Gastroesophageal sphincter (tissue), 4 donors: Measurements from ENCODE around the gene ITPK1. TPM values are rescaled to one million over a fixed set of nuclear protein-coding genes. Genes with fewer than 3 reads are reported as not detected.

Experiments used
- ATAC-seq: fragments of 150-250 bp; one replicate; pipeline ENCODE4 v1.9.1; 2016; ENCODE audit warnings: mild to moderate bottlenecking, moderate library complexity
- H3K27ac ChIP-seq, 4 donors: fragments of 200-600 bp; sonication (generic) in 3 of 4; 1 replicate in 3 of 4; 2 replicates in 1 of 4; pipeline ENCODE4 v1.5.1; 2016 to 2019
- H3K27me3 ChIP-seq: fragments of 200-600 bp; sonication (generic); one replicate; pipeline ENCODE4 v1.5.1; 2019
- H3K36me3 ChIP-seq, 2 donors: fragments of 200-600 bp; sonication (generic); one replicate each; pipeline ENCODE4 v1.5.1; 2019; ENCODE audit warnings: control low read depth in 1 of 2
- H3K4me1 ChIP-seq, 3 donors: fragments of 200-600 bp; sonication (generic); 1 replicate in 2 of 3; 2 replicates in 1 of 3; pipeline ENCODE4 v1.5.1; 2016 to 2019; ENCODE audit warnings: control low read depth in 2 of 3
- H3K4me3 ChIP-seq, 2 donors: fragments of 200-600 bp; sonication (generic); one replicate each; pipeline ENCODE4 v1.5.1; 2019; ENCODE audit warnings: mild to moderate bottlenecking in 1 of 2, moderate library complexity in 1 of 2
- H3K9me3 ChIP-seq, 3 donors: fragments of 200-600 bp; sonication (generic); one replicate each; pipeline ENCODE4 v1.5.1; 2017 to 2019; ENCODE audit warnings: control low read depth in 2 of 3
- EP300 ChIP-seq: sonication (generic); formaldehyde crosslinking; IDR thresholded peaks from one replicate; pipeline ENCODE4 v1.6.1; 2017; ENCODE audit warnings: antibody characterized with exemption, mild to moderate bottlenecking
- POLR2A ChIP-seq, 2 donors: fragments of 450-650 bp; IDR thresholded peaks; one replicate each; pipeline ENCODE4 v1.6.1; 2017; ENCODE audit warnings: antibody characterized with exemption in 2 of 2, mild to moderate bottlenecking in 2 of 2, moderate library complexity in 1 of 2
- POLR2AphosphoS5 ChIP-seq: sonication (generic); formaldehyde crosslinking; IDR thresholded peaks from one replicate; pipeline ENCODE4 v1.6.1; 2017; ENCODE audit warnings: antibody characterized with exemption
- WGBS, 2 donors: methylation state at CpG; one replicate each; pipeline ENCODE4 v1.1.5; 2018; ENCODE audit warnings: low coverage in 1 of 2; 5-methylcytosine and 5-hydroxymethylcytosine counted together
- total RNA-seq, 4 donors: library from RNA; depleted of rRNA; stranded (reverse); fragments of >200 nt; gene quantifications; one replicate each; pipeline ENCODE4 v1.1.0, GENCODE V29; 2016
- TF ChIP-seq, protein P1 (sequence below), 4 experiments: fragments of 200-600 bp in 2 of 4; fragments of 450-650 bp in 2 of 4; sonication (generic) in 1 of 4; IDR thresholded peaks; one replicate each; pipeline ENCODE4 v1.5.1; 2017 to 2019; ENCODE audit warnings: antibody characterized with exemption in 4 of 4, mild to moderate bottlenecking in 2 of 4, moderate library complexity in 2 of 4

Gene ITPK1
- total RNA-seq, 4 donors from 2014 or later, result 68.8 to 201 (median 134) TPM

DNA sequence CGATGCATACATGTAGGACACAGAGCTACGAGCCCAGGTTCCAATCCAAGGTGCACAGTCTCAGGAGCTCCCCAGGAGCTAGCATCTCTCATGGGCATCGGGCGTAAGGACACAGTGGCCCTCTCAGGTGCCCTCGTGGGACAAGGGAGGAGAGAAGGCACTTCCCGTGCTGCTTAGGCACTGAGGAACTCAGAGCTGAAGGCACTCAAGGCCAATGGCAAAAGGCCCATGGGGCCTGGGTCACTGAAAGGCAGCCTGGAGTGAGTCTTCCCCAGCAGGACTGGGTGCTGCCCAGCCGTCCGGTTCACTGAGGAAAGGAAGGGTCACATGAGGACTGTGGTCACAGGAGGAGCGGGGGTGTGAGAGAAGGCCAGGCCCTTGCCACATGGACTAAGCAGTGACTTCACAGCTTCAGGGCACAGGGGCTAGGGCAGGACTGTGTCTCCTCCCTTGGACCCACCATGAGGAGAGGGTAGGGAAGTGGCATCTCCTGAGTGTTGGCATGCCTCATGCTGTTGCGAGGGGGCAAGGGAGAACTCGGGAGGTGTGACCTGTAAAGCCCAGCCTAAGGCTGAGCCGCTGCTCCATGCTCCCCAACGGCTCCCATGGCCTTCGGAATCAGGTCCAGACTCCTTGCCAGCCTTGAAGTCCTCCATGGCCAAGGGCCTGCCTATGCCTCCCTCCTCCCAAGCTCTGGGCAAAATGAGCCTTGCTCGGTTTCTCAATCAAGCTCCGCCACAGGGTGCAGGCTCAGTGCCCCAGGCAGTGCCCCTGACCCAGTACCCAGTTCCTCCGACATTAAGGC is 141.0 kb downstream of the ITPK1 start:
- Histone ChIP-seq H3K4me3 (no peak overlapping the region), H3K4me1 (peaks cover 0 to 41% (median 16%) of the 10 kb centered on the region in 3 donors), H3K36me3 (peaks cover 0 to 28% of the 10 kb centered on the region in 2 donors), H3K27ac (peak overlapping the region; percentile 48 to 92 (median 77)), H3K27me3 (no peaks in the 10 kb centered on the region), H3K9me3 (peaks cover 0 to 20% (median 0%) of the 10 kb centered on the region in 3 donors)
- TF ChIP-seq POLR2A (IDR thresholded peaks at IDR 0.05), result no peak
- no peak for TF ChIP-seq POLR2AphosphoS5
- TF ChIP-seq, protein P1, sequence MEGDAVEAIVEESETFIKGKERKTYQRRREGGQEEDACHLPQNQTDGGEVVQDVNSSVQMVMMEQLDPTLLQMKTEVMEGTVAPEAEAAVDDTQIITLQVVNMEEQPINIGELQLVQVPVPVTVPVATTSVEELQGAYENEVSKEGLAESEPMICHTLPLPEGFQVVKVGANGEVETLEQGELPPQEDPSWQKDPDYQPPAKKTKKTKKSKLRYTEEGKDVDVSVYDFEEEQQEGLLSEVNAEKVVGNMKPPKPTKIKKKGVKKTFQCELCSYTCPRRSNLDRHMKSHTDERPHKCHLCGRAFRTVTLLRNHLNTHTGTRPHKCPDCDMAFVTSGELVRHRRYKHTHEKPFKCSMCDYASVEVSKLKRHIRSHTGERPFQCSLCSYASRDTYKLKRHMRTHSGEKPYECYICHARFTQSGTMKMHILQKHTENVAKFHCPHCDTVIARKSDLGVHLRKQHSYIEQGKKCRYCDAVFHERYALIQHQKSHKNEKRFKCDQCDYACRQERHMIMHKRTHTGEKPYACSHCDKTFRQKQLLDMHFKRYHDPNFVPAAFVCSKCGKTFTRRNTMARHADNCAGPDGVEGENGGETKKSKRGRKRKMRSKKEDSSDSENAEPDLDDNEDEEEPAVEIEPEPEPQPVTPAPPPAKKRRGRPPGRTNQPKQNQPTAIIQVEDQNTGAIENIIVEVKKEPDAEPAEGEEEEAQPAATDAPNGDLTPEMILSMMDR (IDR thresholded peaks at IDR 0.05), result no peak
- TF ChIP-seq EP300, result no peak
- no peak for ATAC-seq
- WGBS, 2 donors, result 86% methylated on average over 7 of the region's 17 CpGs; no CpG with 5 or more reads in 1 of the 2 donors

DNA sequence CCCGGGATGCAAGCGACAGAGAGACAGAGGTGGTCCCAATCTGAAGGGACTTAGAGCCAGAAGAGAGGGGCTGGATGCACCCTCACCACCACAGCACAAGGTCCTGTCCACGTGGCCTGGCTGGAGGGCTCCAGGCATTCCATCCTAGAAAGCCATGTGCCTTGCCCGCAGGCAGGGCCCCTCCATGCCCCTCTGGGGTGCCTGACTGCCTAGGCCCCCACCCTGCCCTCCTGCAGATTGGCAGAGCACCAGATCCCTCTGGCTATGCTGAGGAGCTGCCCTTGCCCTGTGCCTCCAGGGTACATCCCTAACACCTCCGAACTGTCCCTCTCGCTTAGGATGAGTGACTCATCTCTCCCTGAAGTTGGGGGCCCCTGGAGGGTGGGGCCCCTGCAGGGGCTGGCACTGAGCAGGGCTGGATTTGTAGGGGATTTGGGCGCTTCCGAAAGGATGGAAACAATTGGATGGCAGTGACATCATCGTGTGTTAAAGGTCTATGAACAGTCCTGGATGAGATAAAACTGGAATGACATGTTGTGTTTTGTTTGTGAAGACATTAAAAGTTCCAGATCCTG is 141.8 kb downstream of the ITPK1 start:
- peak; percentile 27 for ATAC-seq
- Histone ChIP-seq H3K4me3 (no peak overlapping the region), H3K9me3 (peaks cover 0 to 19% (median 0%) of the 10 kb centered on the region in 3 donors), H3K4me1 (peaks cover 0 to 41% (median 16%) of the 10 kb centered on the region in 3 donors), H3K27ac (peak overlapping the region; percentile 48 to 92 (median 77)), H3K36me3 (peaks cover 0 to 25% of the 10 kb centered on the region in 2 donors), H3K27me3 (no peaks in the 10 kb centered on the region)
- WGBS, 2 donors, result 47 to 74% methylated on average over 3 of the region's 9 CpGs
- no peak for TF ChIP-seq EP300
- TF ChIP-seq POLR2AphosphoS5, result no peak
- TF ChIP-seq POLR2A (IDR thresholded peaks at IDR 0.05), result no peak
- TF ChIP-seq, protein P1 (IDR thresholded peaks at IDR 0.05), result no peak

- Histone ChIP-seq H3K4me3 (no peak overlapping the region), H3K4me1 (peaks cover 0 to 41% (median 16%) of the 10 kb centered on the region in 3 donors), H3K27me3 (no peaks in the 10 kb centered on the region), H3K36me3 (peaks cover 0 to 20% of the 10 kb centered on the region in 2 donors), H3K9me3 (peaks cover 0 to 13% (median 0%) of the 10 kb centered on the region in 3 donors), H3K27ac (peak overlapping the region; percentile 48 to 92 (median 77))
- TF ChIP-seq POLR2A (IDR thresholded peaks at IDR 0.05) (no peak), EP300 (no peak), POLR2AphosphoS5 (peak; percentile 62)
- TF ChIP-seq, protein P1 (IDR thresholded peaks at IDR 0.05), result peak in 3 of 4 experiments; percentile 92 to 96 (median 93)
- ATAC-seq, result peak; percentile 86
- WGBS, 2 donors, result 16 to 35% methylated on average over 4 to 9 of the region's 12 CpGs
Observed at GRCh38 chr14:92973261-92973797, 142.4 kb downstream of the ITPK1 start.

DNA sequence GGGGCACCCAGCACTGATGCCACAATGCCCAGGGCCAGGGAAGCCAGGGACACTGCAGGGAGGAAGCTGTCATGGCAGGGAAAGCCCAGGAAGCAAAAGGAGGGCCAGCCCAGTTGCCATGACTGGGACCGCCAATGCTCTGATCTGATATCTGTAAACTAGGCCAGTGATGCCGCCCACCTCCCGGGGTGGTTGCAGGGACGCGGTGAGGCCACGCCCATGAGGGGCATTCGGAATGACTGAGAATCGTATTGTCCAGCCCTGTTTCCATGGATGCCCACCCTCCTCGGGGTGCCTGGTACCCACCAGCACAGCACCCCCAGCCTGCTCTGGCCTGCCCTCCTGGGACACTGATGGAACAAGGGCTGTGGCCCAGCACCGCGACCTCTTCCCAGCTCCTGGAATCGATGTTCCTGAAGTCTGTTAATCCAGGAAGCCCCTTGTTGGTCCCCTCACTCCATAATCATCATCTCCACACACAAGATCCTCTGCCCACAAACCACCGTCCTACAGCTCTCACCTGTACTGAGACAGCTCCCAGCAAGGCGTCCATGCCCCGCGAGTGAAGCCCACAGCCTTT is 144.0 kb downstream of the ITPK1 start:
- no peak for ATAC-seq
- H3K36me3 ChIP-seq, result peaks cover 0 to 9% of the 10 kb centered on the region in 2 donors
- no peak overlapping the region for H3K4me3 ChIP-seq
- H3K4me1 ChIP-seq, result peaks cover 0 to 41% (median 16%) of the 10 kb centered on the region in 3 donors
- H3K27ac ChIP-seq, result peak overlapping the region in 3 of 4 donors; percentile 72 to 92 (median 82)
- H3K27me3 ChIP-seq, result no peaks in the 10 kb centered on the region
- H3K9me3 ChIP-seq, result peaks cover 0 to 10% (median 0%) of the 10 kb centered on the region in 3 donors
- no peak for TF ChIP-seq EP300
- TF ChIP-seq, protein P1 (IDR thresholded peaks at IDR 0.05), result no peak
- TF ChIP-seq POLR2AphosphoS5, result no peak
- no peak for TF ChIP-seq POLR2A (IDR thresholded peaks at IDR 0.05)
- 92 to 97% methylated on average over 5 to 9 of the region's 16 CpGs for WGBS, 2 donors
